GM19452 (cell line): ENCODE data around the gene RAPGEF2.

Experiments
- ATAC-seq: cut with Tn5 transposase; IDR thresholded peaks from one replicate; pipeline ENCODE4 v1.9.1; 2021; ENCODE audit not compliant: unreplicated experiment

Gene RAPGEF2

DNA sequence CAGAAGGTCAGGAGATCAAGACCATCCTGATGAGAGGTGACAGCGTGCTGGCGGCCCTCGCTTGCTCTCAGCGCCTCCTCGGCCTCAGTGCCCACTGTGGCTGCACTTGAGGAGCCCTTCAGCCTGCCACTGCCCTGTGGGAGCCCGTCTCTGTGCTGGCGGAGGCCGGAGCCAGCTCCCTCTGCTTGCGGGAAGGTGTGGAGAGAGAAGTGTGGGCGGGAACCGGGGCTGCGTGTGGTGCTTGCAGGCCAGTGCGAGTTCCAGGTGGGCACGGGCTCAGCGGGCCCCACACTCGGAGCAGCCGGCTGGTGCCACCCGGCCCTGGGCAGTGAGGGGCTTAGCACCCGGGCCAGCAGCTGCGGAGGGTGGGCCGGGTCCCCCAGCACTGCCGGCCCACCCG lies 286.9 kb downstream of the RAPGEF2 start:
- no peak for ATAC-seq

DNA sequence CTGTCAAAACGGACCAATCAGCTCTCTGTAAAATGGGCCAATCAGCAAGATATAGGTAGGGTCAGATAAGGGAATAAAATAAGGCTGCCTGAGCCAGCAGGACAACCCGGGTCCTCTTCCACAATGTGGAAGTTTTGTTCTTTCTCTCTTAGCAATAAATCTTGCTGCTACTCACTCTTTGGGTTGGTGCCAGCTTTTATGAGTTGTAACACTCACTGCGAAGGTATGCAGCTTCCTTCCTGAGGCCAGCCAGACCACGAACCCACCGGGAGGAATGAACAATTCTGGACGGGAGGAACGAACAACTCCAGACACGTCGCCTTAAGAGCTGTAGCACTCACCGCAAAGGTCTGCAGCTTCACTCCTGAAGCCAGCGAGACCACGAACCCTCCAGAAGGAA lies 287.8 kb downstream of the RAPGEF2 start:
- ATAC-seq = no peak

DNA sequence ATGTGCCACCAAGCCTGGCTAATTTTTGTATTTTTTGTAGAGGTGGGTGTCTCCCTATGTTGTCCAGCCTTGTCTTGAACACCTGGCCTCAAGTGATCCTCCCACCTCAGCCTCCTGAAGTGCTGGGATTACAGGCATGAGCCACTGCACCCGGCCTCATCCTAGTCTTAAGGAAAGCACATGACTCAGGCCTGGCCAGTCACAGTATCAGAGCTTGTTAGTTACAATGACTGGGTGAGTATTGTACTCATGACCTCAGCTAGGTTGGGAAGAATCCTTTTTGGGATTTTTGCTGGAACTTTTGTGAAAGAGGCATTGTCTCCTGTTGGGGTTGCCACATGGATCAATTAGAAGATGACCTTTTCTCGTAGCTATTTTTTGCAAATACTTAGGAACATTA lies 292.8 kb downstream of the RAPGEF2 start:
- ATAC-seq = no peak

DNA sequence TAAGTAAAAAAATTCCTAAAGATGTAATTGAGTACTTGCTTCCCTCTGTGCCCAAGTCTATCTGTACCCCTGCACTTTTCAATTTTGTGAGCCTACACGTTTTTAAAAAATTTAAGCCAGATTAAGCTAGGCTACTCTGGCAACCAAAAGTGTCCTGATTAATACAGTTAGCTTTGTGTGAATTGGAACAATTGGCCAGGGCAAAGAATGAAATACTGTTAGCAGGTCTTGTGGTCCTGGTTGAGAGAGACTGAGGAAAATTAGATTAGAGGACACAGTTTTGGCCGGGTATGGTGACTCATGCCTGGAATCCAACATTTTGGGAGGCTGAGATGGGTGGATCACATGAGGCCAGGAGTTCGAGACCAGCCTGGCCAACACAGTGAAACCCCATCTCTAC lies 293.3 kb downstream of the RAPGEF2 start:
- ATAC-seq = no peak

DNA sequence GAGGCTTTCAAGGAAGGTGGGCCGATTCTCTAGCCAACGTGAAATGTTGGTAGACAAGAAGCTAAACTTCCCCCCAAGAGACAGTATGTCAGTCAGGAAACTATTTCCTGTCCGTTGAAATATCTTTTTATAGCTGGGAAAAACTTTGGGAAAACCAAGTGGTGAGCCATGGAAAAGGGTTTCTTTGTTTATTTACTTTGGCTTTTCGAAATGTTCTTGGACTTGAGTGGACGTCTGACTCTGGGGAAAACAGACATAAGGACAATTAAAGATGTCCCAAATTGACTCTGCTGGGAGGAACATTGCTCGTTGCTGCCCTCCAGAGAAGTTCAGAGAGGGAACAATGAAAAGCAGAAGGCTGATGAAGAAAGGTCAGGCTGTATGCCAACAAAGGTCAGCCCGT lies 295.4 kb downstream of the RAPGEF2 start:
- no peak for ATAC-seq

DNA sequence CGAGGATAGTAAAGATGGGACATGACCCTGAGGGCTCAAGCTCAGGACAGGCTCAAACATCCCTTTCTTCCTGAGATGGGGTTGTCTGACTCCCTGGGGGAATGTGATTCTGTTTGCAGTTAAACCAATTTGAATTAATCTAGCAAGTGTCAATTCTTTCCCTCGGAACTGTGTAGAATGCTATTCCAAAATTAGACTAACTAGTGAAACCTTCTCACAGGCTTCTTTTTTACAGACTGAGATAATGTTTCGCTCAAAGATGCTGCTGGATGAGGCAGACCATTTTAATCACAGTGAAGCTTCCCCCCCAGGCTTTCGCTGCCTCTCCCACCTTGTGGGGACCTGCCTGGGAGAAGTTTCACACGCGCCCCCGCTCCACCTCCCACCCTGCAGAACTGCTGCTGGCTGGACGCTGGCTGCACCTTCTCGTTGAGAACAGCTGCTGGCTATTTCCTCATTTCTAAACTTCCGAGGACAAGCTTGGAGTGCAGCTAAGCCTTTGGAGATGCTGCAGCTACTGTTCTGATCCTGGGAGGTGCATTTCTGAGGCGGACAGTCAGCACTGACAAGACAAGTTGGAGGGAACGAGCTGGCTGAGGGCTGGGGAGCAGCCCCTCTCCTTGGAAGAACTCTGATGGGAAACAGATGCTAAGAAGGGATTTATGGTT lies 297.8 kb downstream of the RAPGEF2 start:
- no peak for ATAC-seq

DNA sequence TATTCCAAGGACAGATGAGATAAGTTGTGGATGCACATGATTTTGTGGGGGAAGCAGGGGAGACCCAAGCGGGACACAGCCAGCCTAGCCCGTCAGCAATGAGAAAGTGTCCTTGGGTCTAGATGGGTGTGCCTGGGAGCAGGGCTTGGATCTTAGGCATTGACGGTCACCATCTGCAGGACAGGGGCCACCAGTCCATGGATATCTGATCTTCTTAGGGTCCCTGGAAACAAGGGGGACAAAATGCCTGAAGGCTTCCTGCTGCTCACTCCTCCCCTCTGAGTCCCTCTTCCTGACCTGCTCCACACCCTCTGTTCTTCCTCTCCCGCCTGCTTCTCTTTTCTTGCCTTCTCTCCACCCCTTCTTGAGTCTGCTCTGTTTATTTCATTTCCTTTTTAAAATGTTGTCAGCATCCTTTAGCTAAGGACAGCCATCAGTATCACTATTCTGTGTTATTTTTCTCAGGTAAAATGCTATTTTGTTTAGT lies 298.4 kb downstream of the RAPGEF2 start:
- no peak for ATAC-seq

DNA sequence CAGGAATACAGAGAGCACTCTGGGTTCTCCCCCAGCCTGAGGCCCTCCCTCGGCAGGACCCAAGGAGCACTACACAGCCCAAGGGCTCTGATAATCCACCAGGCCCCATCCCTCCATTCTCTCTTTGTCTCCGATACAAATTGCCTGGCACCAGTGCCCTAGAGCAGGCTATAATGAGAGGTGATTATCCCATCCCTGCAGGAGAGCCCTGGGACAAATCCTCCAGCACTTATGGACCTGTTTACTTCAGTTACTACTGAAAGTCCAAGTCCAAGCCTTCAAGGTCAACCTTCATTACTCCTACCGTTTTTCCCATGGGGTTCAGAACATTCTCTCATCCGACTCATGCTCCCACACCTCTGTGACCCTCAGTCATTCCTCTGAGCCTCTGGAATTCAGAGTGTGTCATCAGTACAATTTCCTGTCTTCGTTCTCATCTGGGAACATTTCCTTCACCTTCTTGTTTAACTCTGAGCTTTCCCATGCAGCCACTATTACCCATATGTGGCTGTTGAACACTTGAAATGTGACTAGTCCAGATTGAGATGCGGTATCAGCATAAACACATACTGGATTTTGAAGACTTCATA lies 299.0 kb downstream of the RAPGEF2 start:
- no peak for ATAC-seq
